ENCODE results near the gene ADAT3. TPM values are rescaled to one million over a fixed set of nuclear protein-coding genes. Genes with fewer than 3 reads are reported as not detected.

ADAT3 gene
- 10 to 100 TPM in 1 of 3 donors, 1 to 10 TPM in 2; 2.1 to 10.0 (median 4.3) TPM for polyA plus RNA-seq

DNA sequence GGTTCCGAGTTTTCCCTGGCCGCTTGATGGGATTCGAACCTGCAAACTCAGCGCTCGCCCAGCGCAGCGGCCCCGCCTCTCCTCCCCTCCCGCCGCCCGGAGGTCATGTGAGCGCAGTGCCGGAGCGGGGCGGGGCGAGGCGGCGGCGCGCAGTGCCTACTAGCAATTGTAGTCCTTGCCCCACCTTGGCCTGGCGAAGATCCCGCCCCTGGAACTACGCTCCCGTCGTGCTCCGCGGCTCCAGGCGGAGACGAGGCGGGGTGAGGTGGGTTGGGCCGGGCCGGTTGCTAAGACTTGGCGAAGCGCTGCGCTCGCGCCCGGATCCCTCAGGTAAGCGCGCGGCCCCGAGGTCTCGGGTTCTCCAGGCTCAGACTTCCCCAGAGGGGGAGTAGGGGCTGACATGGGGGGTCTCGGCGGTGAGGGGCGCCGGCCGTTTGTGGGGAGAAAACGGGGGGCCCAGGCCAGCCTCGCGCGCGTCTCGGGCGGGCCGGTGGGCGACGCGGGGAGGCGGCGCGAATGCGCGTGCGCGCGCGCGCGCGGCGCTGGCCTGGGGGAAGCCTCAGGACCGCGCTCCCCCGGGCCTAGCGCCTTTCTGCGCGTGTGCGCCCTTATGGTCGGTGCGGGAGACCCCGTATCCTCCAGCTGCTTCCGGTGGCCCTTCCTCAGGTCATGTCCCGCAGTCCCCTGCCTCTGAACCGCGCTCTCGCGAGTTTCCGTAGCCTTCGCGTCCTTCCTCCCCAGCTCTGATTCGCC lies at the start of gene ADAT3, which contains the start of gene SCAMP4:
Gene ADAT3 (plus strand): TSS at position 290 of the 753 bp plus-strand sequence. CDS start 6,649 bp downstream, outside the sequence.
Gene SCAMP4 (plus strand): TSS at position 290 of the 753 bp plus-strand sequence. CDS start 9,621 bp downstream, outside the sequence.
- H3K4me3 Mint-ChIP-seq: peak within 1 kb of the TSS; percentile 91 to 95 (median 92)
- peaks cover 0 to 2% (median 0%) of the 10 kb centered on the region in 3 donors for H3K36me3 Mint-ChIP-seq
- no peaks in the 10 kb centered on the region for H3K9me3 Mint-ChIP-seq
- peaks cover 6 to 13% (median 7%) of the 10 kb centered on the region in 3 donors for H3K27me3 Mint-ChIP-seq (ENCODE audit: low read depth in 3 of 3)
- peaks cover 33 to 41% of the 10 kb centered on the region in 2 donors for H3K4me1 Mint-ChIP-seq
- peak; percentile 96 to 98 (median 98) for DNase-seq
- peak within 1 kb of the TSS; percentile 78 to 96 (median 93) for H3K27ac Mint-ChIP-seq

DNA sequence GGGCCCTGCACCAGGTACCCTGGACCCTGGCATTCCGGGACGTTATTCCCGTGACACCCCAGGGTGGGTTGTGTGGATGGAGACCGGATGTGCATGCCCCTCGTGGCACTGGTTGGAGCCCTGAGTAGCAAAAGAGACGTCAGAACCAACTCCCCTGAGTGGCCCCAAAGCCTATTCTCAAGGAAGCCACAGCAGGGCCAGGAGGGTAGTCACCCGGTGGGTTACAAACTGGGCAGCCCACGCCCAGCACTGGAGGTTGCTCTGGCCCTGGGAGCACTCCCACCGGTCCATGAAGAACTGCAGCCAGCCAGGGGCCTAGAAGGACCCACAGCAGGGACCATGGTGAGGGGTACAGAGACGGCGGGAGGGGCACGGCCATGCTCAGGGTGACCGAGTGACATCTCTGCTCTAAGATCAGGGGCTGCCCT lies 49.4 kb upstream of the ADAT3 start:
- peak; percentile 35 to 49 (median 49) for DNase-seq

DNA sequence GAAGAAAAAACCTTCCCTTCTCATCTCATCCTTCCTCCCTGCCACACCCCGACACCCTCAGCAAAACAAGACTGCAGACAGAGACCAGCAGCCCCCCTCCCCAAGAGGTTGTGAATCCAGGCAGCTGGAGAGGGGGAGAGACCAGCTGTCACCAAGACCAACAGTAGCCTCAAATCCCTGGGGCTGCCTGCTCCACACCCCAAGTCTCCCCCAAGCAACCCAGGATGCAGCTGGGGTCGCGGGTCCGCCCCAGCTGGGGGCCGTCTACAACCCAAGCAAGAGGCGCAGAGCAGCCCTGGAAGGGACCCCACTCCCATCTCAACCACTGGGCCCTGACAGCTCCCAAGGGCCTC lies 48.9 kb upstream of the ADAT3 start:
- no peaks in the 10 kb centered on the region for H3K36me3 Mint-ChIP-seq
- H3K27ac Mint-ChIP-seq: peak overlapping the region; percentile 84 to 94 (median 92)
- H3K4me1 Mint-ChIP-seq: peaks cover 27 to 43% of the 10 kb centered on the region in 2 donors
- DNase-seq: no peak
- peaks cover 7 to 41% (median 13%) of the 10 kb centered on the region in 3 donors for H3K27me3 Mint-ChIP-seq (ENCODE audit: low read depth in 3 of 3)
- H3K4me3 Mint-ChIP-seq: peak overlapping the region; percentile 79 to 86 (median 84)
- H3K9me3 Mint-ChIP-seq: peaks cover 0 to under 1% (median 0%) of the 10 kb centered on the region in 6 donors

More for the DNA sequence above, 49.4 kb upstream of the ADAT3 start:
- Mint-ChIP-seq H3K4me1 (peaks cover 22 to 43% of the 10 kb centered on the region in 2 donors), H3K27ac (peak overlapping the region; percentile 84 to 94 (median 92)), H3K9me3 (no peaks in the 10 kb centered on the region), H3K27me3 (ENCODE audit: low read depth in 3 of 3) (peaks cover 6 to 39% (median 16%) of the 10 kb centered on the region in 3 donors), H3K4me3 (peak overlapping the region; percentile 79 to 86 (median 84)), H3K36me3 (no peaks in the 10 kb centered on the region)

DNA sequence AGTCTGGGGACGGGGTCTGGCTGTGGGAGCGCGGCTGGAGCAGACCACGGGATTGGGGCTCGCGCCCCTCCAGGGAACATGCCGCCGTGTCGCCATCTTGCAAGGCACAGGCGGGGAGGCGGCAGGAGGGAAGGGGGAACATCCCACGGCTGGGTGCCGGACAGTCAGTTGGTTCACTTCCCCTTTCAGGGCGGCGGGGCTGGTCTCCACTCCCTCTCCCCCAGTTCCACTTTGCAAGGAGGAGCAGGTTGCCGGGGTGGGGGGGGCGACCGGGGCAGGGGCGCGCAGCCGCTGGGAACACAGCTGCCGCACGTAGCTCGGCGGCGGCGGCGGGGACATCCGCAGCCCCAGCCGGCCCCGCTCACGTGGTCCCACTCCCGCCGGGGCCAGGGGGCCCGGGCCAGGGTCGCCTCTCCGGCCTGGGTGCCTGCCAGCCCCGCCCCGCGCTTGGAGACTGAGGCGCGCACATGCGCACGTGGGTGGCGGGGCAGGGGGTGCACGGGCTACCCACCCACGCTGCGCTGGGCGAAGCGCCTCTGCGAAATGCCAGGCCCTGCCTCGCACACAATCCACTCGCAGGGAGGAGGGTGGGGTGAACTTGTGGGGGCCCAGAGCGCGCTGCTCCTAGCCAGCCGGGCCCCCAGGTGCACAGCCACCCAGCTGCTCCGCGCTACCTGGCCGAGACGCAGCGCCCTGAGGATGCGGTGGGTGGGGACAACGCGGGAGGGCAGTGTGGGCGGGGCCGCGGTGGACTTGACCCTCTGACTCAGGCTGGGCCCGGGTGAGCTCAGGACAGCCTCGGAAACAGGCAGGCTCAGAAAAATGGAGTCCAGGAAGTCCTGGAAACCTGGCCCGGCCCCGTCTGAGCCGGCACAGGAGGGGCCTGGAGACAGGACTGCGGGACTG lies 48.2 kb upstream of the ADAT3 start:
- Mint-ChIP-seq H3K9me3 (peaks cover 0 to 2% (median 0%) of the 10 kb centered on the region in 6 donors), H3K4me1 (peaks cover 33 to 47% of the 10 kb centered on the region in 2 donors), H3K27me3 (ENCODE audit: low read depth in 3 of 3) (peaks cover 7 to 47% (median 12%) of the 10 kb centered on the region in 3 donors), H3K36me3 (no peaks in the 10 kb centered on the region), H3K4me3 (peak overlapping the region; percentile 79 to 86 (median 84)), H3K27ac (peak overlapping the region; percentile 84 to 94 (median 92))
- DNase-seq: peak in 2 of 3 donors; percentile 36 to 39

DNA sequence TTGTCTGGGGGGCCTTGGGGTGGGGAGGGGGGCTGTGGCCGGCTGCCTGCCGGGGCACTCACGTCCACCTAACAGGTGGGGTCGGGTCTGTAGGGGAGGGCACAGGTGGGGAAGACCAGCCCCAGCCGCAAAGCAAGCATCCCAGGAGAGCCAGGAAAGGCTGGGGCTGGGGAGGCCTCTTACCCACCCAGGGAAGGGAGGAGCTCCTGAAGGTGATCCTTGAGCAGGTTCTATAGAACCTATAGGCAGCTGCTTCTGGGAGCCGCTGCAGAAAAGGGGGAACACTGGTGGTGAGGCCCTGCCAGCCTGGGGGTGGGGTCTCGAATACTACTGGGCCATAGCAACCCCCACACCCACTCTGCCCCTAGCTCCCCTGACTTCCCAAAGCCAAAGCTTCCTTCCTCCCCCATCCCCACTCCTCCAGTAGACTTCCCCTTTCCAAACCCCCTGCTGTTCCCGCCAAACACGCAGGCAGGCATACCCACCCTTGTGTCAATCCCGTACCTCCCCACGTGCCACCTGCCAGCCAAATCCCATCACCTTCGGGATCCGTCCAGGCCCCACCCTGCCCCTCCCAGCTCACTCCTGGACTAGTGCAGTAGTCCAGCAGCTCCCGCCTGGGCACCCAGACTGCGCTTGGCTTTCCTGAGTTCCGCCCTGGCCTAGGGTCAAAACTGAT lies 47.4 kb upstream of the ADAT3 start:
- H3K27ac Mint-ChIP-seq: peak overlapping the region in 2 of 6 donors; percentile 55 to 76
- H3K36me3 Mint-ChIP-seq: no peaks in the 10 kb centered on the region
- peaks cover 39 to 48% of the 10 kb centered on the region in 2 donors for H3K4me1 Mint-ChIP-seq
- no peak for DNase-seq
- H3K9me3 Mint-ChIP-seq: peaks cover 0 to 2% (median 0%) of the 10 kb centered on the region in 6 donors
- peak overlapping the region; percentile 46 to 77 (median 56) for H3K4me3 Mint-ChIP-seq
- peaks cover 12 to 49% (median 15%) of the 10 kb centered on the region in 3 donors for H3K27me3 Mint-ChIP-seq (ENCODE audit: low read depth in 3 of 3)

DNA sequence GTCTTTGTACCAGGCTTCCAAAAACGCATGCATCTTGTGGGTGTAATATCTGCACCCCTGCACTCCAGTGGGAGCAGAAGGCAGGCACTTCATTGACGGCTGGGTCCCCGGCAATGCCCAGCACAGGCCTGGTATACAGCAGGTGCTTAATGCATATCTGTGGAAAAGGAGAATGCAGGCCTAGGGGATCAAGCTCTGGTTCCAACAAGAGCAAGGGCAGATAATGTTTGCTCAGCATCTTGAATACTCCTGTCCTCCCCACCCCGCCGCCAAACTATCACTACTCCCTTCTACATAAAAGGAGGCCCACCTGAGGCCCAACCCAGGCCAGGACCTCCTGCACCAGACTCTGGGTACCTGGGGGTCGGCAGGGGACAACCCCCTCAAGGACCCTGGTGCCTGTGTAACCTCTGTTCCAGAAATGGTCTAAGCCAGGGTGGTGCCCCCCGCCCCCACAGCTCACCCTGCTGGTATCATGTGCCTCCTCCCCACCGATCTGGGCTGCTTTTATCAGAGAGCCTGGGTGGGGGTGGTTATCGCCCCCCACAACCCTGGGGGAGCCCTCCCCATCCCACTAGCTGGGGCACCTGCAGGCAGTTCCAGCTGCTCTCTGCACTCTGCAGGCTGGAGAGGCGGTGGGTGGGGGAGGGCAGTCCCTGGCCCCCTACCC lies 46.7 kb upstream of the ADAT3 start:
- H3K4me3 Mint-ChIP-seq: peak overlapping the region; percentile 25 to 53 (median 46)
- peaks cover 32 to 42% of the 10 kb centered on the region in 2 donors for H3K4me1 Mint-ChIP-seq
- no peaks in the 10 kb centered on the region for H3K36me3 Mint-ChIP-seq
- DNase-seq: no peak
- peaks cover 10 to 41% (median 12%) of the 10 kb centered on the region in 3 donors for H3K27me3 Mint-ChIP-seq (ENCODE audit: low read depth in 3 of 3)
- H3K9me3 Mint-ChIP-seq: peaks cover 0 to 2% (median 0%) of the 10 kb centered on the region in 6 donors
- peak overlapping the region in 3 of 6 donors; percentile 53 to 67 (median 60) for H3K27ac Mint-ChIP-seq

DNA sequence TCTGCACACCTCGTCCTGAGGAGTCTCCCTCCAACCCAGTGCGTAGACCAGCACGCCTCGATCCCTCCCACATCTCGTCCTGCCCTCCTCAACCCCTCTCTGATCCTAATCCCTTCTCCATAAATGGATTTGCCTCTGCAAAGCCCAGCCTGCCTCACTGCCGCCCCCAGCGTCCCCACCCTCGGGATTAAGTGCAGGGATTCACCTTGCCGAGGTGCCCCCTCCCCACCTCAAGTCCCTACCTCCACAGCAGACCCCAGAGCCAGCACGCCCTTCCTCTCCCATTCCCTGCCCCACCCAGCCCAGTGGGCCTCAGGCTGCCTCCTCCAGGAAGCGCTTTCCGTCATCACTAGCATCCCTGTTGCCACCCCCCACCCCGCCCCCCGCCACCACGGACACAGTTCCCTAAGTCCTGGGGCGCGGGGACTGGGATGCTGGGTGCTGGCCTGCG lies 45.8 kb upstream of the ADAT3 start:
- no peak for DNase-seq
- H3K36me3 Mint-ChIP-seq: no peaks in the 10 kb centered on the region
- H3K27ac Mint-ChIP-seq: peak overlapping the region; percentile 34 to 70 (median 46)
- H3K4me1 Mint-ChIP-seq: peaks cover 31 to 42% of the 10 kb centered on the region in 2 donors
- peak overlapping the region; percentile 14 to 47 (median 30) for H3K4me3 Mint-ChIP-seq
- H3K27me3 Mint-ChIP-seq (ENCODE audit: low read depth in 3 of 3): peaks cover 10 to 41% (median 12%) of the 10 kb centered on the region in 3 donors
- H3K9me3 Mint-ChIP-seq: peaks cover 0 to 2% (median 0%) of the 10 kb centered on the region in 6 donors

DNA sequence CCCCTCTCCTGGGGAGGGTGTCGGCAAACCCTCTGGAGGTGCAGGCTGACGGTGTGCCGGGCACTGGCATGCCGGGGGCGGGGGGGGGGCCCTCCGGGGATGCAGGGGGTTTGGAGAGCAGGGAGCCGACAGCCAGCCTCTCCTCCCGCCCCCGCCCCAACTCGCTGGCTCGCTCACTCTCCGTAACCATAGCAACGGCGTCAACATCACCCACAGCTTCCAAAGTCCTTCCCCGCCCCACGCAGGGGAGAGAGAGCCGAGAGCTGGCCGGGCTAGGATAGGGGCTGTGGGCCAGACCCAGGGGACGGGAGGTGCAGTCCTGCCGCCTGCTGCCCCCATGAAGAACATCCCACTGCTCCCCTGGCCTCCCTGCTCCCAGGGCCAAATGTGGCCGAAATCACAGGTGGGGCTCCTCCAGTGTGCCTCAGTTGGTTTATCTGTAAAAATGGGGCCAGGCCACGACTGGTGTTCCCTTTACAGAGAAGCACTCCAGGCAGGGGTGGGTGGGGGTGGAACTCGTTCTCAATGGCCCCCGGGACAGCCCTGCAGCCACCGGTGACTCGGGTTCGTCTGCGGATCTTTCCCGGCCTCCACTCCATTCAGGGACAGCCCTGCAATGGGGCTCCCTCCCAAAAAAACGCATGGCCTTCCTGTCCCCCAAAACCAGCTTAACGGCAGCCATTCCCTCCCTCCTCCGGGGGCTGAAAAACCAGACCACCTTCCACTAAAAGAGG lies 45.0 kb upstream of the ADAT3 start:
- H3K4me1 Mint-ChIP-seq: peaks cover 24 to 36% of the 10 kb centered on the region in 2 donors
- peak in 1 of 3 donors; percentile 24 for DNase-seq
- H3K27ac Mint-ChIP-seq: no peak overlapping the region
- peaks cover 0 to 2% (median 0%) of the 10 kb centered on the region in 6 donors for H3K9me3 Mint-ChIP-seq
- H3K36me3 Mint-ChIP-seq: no peaks in the 10 kb centered on the region
- peaks cover 8 to 41% (median 10%) of the 10 kb centered on the region in 3 donors for H3K27me3 Mint-ChIP-seq (ENCODE audit: low read depth in 3 of 3)
- H3K4me3 Mint-ChIP-seq: no peak overlapping the region

DNA sequence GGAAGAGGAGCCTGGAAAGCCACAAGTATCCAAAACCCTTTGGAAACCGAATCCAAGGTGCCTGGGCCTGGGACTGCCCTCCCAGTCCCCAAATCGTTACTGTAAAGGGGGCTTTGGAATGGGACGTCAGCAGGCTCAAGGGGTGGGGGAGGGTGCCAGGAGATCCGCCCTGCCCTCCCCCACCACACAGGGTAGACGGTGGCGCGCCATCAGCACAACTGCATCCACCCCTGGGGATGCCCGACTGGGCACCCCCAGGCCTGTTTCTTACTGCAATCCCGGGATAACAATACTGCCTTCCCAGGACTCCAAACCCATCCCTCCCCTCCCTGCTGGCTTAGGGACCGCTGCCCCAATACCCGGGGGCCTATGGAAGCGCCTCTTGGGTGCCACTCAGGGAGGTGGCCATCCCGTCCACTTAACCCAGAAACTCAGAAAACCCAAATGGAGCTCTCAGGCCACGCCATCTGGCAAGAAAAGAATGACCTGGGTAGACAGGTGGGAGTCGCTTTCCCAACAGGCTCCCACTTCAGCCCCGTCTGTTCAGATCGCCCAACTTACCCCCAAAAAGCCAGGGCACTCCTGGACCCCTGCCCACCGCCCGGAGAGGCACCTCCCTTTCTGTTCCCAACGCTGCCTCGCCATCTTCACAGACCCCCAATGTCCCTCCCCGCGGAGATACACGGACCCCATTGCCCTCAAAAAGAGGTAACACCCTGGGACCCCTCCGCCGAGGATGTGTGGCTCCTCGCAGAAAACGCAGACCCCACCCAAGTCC lies 44.2 kb upstream of the ADAT3 start:
- Mint-ChIP-seq H3K4me3 (peak overlapping the region; percentile 89 to 94 (median 91)), H3K36me3 (no peaks in the 10 kb centered on the region), H3K27me3 (ENCODE audit: low read depth in 3 of 3) (peaks cover 7 to 35% (median 10%) of the 10 kb centered on the region in 3 donors), H3K9me3 (peaks cover 0 to 2% (median 0%) of the 10 kb centered on the region in 6 donors), H3K4me1 (peaks cover 17 to 36% of the 10 kb centered on the region in 2 donors), H3K27ac (peak overlapping the region in 5 of 6 donors; percentile 45 to 96 (median 68))
- DNase-seq: no peak

DNA sequence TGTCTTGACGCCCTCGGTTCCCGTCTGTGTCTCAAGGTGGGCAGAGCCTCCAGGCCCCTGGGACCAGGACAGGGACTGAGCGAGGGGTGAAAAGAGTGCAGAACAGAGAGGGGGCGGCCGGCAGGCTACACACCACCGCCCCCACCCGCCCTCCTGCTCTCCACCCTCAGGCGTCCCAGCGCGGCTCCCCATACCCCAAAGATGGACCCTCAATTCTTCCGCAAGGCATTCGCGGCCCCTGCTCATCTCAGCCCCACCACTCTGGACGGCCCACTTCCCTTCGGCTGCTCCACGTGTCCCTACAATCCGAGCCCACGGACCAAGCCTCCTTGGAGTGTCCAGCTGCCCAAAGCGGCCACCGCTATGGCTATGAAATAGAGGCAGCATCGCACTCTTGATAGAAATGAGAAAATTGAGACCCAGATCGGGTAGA lies 43.6 kb upstream of the ADAT3 start:
- peak overlapping the region; percentile 89 to 94 (median 91) for H3K4me3 Mint-ChIP-seq
- H3K36me3 Mint-ChIP-seq: no peaks in the 10 kb centered on the region
- peaks cover 17 to 32% of the 10 kb centered on the region in 2 donors for H3K4me1 Mint-ChIP-seq
- H3K27ac Mint-ChIP-seq: peak overlapping the region; percentile 80 to 96 (median 87)
- peaks cover 0 to 2% (median 0%) of the 10 kb centered on the region in 6 donors for H3K9me3 Mint-ChIP-seq
- no peak for DNase-seq
- H3K27me3 Mint-ChIP-seq (ENCODE audit: low read depth in 3 of 3): peaks cover 7 to 29% (median 10%) of the 10 kb centered on the region in 3 donors

DNA sequence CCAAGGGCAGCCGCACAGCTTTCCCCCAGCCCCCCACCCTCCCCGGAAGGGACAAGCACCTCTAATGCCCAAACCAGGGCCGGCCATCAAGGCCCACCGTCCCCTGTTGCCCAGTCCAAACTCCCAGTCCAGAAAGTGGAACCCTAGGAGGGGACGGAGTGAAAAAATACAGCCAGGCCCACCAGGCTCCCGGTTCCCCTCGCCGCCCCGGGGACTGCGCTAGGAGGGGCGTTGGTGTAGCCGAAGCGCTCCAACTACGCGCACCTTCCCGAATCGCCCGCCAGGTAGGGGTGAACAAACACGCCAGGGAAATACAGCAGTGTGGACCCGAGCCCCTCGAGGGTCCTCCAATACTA lies 43.2 kb upstream of the ADAT3 start:
- DNase-seq: no peak
- Mint-ChIP-seq H3K9me3 (peaks cover 0 to 2% (median 0%) of the 10 kb centered on the region in 6 donors), H3K27me3 (ENCODE audit: low read depth in 3 of 3) (peaks cover 9 to 28% (median 10%) of the 10 kb centered on the region in 3 donors), H3K4me3 (peak overlapping the region; percentile 89 to 94 (median 91)), H3K27ac (peak overlapping the region; percentile 83 to 96 (median 88)), H3K36me3 (no peaks in the 10 kb centered on the region), H3K4me1 (peaks cover 17 to 33% of the 10 kb centered on the region in 2 donors)

Data from immature natural killer cell (primary cell).